ENCODE results near the gene KDM3B. TPM values are rescaled to one million over a fixed set of nuclear protein-coding genes. Genes with fewer than 3 reads are reported as not detected.
"Not testable (repeated sequence)": the region's sequence is repeated elsewhere in the genome, so short reads cannot be mapped to it uniquely, and the experiment has no call there.

Gene KDM3B
- total RNA-seq, 1 donor from 2014 or later, result 16.3 TPM

- no peak for DNase-seq (ENCODE audit: low spot score)
- ATAC-seq, result no peak
Observed at GRCh38 chr5:138385660-138386059, 33.2 kb downstream of the KDM3B start.

DNA sequence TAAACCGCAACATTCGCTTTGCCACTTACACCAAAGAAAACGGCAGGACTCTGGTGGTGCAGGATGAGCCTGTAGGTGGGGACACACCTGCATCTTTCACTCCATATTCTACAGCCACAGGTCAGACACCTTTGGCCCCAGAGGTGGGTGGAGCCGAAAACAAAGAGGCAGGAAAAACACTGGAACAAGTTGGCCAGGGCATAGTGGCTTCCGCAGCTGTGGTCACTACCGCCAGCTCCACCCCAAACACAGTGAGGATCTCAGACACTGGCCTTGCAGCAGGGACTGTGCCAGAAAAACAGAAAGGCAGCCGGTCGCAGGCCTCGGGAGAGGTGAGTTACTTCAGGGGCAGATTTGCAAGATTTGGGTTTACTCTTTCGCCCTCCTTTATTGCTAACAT lies 33.8 kb downstream of the KDM3B start:
- ATAC-seq, result peak; percentile 36
- DNase-seq (ENCODE audit: low spot score), result no peak

DNA sequence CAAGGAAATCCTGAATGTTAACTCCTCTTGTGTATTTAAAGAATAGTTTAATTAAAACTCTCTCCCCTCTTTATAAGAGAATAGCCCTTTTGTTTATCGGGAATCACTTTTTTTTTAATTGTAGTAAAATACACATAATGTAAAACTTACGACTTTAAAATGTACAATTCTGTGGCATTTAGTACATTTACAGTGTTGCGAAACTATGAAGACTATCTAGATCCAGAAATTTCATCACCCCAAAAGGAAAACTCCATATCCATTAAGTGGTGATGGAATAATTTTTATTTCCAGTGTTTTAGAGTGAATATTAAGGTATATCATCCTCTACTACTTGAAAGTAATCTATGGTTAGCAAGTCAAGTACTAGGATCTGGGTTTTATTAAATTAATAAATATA lies 36.8 kb downstream of the KDM3B start:
- no peak for ATAC-seq
- DNase-seq (ENCODE audit: low spot score), result no peak

DNA sequence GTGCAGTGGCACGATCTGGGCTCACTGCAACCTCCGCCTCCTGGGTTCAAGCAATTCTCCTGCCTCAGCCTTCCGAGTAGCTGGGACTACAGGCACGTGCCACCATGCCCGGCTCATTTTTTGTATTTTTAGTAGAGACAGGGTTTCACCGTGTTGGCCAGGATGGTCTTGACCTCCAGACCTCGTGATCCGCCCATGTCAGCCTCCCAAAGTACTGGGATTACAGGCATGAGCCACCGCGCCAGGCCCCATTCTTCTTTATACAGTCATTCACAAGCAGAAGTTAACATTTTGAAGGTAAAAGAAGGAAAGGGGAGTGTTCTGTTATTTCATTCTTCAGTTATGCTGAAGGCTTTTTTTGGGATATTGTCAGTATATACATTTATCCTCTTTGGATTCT lies 37.4 kb downstream of the KDM3B start:
- not testable (repeated sequence) for ATAC-seq; DNase-seq (ENCODE audit: low spot score)

GRCh38 chr5:138391859-138392386 lies 39.4 kb downstream of the KDM3B start:
- ATAC-seq, result no peak
- DNase-seq (ENCODE audit: low spot score), result no peak

GRCh38 chr5:138402640-138403039 lies 50.2 kb downstream of the KDM3B start:
- DNase-seq (ENCODE audit: low spot score), result no peak
- no peak for ATAC-seq

DNA sequence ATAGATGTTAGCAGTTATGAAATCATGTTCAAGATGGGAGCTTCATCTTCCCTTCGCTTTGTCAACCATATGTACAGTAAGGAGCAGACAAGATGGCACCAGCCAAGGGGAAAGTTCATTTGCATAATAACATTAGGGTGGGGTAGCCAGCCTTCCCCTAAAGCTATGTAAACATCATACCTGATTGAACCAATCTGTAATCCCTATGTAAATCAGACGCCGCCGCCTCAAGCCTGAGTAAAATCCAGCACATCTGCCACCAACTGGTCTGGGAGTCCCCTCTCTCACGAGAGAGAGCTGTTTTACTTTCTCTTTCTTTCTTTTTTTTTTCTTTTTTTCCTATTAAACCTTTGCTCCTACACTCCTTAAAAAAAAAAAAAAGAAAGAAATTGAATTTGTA lies 55.5 kb downstream of the KDM3B start:
- ATAC-seq, result no peak
- no peak for DNase-seq (ENCODE audit: low spot score)

DNA sequence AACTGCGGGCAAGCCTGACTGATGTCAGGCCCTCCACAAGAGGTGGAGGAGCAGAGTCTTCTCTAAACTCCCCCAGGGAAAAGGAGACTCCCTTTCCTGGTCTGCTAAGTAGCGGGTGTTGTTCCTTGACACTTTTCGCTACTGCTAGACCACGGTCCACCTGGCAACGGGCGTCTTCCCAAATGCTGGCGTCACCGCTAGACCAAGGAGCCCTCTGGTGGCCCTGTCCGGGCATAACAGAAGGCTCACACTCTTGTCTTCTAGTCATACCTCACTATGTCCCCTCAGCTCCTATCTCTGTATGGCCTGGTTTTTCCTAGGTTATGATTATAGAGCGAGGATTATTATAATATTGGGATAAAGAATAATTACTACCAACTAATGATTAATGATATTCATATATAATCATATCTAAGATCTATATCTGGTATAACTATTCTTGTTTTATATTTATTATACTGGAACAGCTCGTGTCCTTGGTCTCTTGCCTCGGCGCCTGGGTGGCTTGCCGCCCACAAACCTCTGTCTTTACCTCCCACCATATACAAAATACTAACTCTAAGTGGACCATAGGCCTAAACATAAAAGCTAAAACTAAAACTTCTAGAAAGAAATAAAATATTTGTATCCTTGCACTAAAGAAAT lies 58.6 kb downstream of the KDM3B start:
- DNase-seq (ENCODE audit: low spot score), result peak; percentile 52
- ATAC-seq, result not testable (repeated sequence)

GRCh38 chr5:138418444-138418843 lies 66.0 kb downstream of the KDM3B start:
- DNase-seq (ENCODE audit: low spot score) (no peak), ATAC-seq (no peak)

- DNase-seq (ENCODE audit: low spot score), result no peak
- no peak for ATAC-seq
Observed at GRCh38 chr5:138425079-138425478, 72.6 kb downstream of the KDM3B start.

- ATAC-seq, result no peak
Observed at GRCh38 chr5:138435943-138436342, 83.5 kb downstream of the KDM3B start.

GRCh38 chr5:138438003-138438723 lies 85.7 kb downstream of the KDM3B start:
- peak; percentile 22 for ATAC-seq
- no peak for DNase-seq (ENCODE audit: low spot score)

More at GRCh38 chr5:138435943-138436342, 83.5 kb downstream of the KDM3B start:
- no peak for DNase-seq (ENCODE audit: low spot score)

DNA sequence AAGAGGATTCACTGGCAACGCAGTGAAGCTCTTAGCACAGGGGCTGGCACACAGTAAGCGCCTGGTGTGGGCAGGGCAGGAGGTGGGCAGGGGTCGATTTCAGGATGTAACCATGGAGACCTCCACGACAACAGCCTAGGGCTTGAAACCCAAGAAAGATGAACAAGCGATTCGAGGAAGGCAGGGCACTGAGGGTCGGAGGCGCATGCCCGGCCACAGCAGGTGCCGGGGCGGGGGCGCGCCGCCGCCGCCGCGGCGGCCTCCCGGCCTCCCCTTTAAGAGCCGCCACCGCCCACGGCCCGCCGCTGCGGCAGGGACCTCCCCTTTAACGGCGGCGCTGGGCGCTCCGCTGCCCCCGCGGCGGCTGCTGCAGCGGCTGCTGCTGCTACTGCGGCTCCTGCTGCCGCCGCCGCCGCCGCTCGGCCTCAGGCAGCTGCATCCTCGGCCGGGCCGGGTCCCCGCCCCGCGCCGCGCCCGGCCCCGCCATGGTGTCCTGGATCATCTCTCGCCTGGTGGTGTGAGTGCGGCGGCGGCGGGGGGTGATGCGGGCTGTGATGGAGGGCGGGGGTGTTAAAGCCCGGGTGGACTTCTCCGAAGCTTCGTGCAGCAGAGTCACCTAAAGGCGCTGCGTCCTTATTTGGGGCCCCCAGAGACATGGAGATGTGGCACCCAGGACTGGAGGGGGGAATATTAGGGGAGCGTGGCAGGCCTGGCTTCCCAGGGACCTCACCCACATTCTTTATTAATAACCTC lies 86.4 kb downstream of the KDM3B start, which contains the start of gene REEP2:
TSS of gene REEP2 (plus strand) at position 334 of the 753 bp plus-strand sequence. CDS start at position 486, 152 bp downstream.
- DNase-seq (ENCODE audit: low spot score), result no peak
- ATAC-seq, result peak; percentile 72

DNA sequence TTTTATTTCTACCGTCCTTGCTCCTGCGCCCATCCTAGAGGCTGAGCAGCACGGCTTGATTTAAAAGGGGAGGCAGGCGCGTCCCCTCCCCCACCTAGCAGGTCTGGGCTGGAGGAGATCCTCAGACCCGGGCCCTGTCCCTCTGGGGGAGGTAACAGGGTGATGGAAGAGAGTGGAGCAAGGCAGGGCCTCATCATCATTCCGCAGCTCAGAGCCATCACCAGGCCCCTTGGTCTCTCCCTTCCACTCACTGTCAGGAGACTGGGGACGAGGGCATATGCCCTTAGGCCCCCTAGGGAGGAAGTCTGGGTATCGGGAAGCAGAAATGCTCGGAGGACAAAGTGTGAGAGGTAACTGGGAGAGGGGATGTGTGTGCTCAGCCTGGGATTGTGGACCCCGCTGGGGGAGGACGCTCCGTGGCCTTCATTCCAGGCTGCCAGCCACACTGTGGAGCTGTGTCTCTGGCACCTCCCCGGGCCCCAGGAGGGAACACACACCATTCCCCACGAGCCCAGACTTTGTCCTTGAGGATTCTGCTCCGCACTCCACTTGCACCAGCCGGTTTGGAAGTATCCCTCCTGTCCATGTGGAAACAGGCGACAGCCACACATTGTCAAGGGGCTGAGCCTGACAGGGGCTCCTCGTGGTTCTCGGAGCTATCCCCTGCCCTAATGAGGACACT lies 87.1 kb downstream of the KDM3B start:
- ATAC-seq, result no peak
- DNase-seq (ENCODE audit: low spot score), result no peak

- no peak for DNase-seq (ENCODE audit: low spot score)
- no peak for ATAC-seq
Observed at GRCh38 chr5:138440159-138441073, 87.9 kb downstream of the KDM3B start.

- DNase-seq (ENCODE audit: low spot score) (no peak), ATAC-seq (no peak)
Observed at GRCh38 chr5:138441221-138441620, 88.7 kb downstream of the KDM3B start.

DNA sequence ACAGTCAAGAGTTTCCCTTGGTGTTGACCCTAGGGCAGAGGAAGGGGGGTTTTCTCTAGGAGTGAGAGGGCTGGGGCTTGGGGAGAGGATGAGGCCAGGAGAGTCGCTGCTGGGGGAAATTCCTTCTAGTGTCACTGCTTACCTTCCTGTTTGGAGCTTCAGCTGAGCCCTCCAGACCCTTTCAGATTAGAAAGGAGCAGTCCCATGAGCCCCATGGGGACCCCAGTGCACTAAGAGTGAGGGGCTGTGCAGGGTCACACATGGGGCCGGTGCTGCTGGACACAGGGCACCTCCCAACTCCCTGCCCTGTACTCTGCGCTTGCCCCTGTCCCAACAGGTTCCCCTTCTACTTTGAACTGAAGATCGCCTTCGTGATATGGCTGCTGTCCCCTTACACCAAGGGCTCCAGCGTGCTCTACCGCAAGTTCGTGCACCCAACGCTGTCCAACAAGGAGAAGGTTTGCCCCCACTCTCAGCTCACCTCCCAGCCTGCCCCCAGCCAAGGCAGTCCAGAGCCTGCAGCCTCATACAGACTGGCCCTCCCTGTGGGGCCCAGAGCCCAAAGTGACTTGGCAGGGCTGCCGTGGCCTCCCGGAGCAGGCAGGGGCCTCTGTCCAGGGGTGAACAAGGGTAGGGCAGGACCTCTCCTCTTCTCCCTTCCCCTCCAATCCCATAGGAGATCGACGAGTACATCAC lies 91.7 kb downstream of the KDM3B start:
- ATAC-seq (no peak), DNase-seq (ENCODE audit: low spot score) (no peak)

DNA sequence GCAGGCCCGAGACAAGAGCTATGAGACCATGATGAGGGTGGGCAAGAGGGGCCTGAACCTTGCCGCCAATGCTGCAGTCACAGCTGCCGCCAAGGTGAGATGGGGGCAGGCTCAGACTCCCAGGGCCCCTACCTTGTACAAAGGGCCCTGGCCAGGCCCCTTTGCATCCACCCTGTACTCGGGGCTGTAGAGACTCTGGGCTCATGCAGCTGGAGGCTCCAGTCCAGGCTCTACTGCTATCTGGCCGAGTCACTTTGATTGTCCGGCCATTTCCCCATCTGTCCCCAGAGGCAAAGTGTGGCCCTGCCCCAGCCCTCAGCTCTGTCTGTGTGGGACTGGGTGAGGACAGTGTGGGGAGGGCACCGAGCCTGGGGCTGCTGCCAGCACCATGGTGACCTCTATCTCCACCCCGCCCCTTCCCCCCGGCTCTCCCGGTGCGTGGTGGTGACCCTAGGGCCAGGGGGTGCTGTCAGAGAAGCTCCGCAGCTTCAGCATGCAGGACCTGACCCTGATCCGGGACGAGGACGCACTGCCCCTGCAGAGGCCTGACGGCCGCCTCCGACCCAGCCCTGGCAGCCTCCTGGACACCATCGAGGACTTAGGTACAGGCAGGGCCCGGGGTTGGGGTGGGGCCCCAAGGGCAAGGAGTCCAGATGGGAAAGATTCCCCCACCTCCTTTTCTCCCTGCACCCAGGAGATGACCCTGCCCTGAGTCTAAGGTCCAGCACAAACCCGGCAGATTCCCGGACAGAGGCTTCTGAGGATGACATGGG lies 92.5 kb downstream of the KDM3B start:
- DNase-seq (ENCODE audit: low spot score) (no peak), ATAC-seq (no peak)
